Panc1 (cell line): ENCODE results near the gene KIF26B.
"Not testable (repeated sequence)": the region's sequence is repeated elsewhere in the genome, so short reads cannot be mapped to it uniquely, and the experiment has no call there.

Experiments used
- TCF7L2 ChIP-seq: IDR thresholded peaks from 2 replicates; pipeline ENCODE4 v1.6.1; 2011; ENCODE audit warnings: mild to moderate bottlenecking, low read depth, low read length, inconsistent platforms
- TF ChIP-seq, protein P1 (sequence below): fragments of 450-650 bp; IDR thresholded peaks from 2 replicates; pipeline ENCODE4 v1.5.1; 2017; ENCODE audit warnings: mild to moderate bottlenecking

DNA sequence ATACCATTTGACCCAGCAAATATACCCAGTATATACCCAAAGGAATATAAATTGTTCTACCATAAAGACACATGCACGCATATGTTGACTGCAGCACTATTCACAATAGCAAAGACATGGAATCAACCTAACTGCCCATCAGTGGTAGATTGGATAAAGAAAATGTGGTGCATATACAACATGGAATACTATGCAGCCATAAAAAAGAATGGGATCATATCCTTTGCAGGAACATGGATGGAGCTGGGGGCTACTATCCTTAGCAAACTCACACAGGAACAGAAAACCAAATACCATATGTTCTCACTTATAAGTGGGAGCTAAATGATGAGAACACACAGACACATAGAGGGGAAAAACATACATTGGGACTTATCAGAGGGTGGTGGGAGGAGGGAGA lies 585.6 kb downstream of the KIF26B start:
- TF ChIP-seq, protein P1, sequence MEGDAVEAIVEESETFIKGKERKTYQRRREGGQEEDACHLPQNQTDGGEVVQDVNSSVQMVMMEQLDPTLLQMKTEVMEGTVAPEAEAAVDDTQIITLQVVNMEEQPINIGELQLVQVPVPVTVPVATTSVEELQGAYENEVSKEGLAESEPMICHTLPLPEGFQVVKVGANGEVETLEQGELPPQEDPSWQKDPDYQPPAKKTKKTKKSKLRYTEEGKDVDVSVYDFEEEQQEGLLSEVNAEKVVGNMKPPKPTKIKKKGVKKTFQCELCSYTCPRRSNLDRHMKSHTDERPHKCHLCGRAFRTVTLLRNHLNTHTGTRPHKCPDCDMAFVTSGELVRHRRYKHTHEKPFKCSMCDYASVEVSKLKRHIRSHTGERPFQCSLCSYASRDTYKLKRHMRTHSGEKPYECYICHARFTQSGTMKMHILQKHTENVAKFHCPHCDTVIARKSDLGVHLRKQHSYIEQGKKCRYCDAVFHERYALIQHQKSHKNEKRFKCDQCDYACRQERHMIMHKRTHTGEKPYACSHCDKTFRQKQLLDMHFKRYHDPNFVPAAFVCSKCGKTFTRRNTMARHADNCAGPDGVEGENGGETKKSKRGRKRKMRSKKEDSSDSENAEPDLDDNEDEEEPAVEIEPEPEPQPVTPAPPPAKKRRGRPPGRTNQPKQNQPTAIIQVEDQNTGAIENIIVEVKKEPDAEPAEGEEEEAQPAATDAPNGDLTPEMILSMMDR = not testable (repeated sequence)
- not testable (repeated sequence) for TF ChIP-seq TCF7L2
